Mesothelial cell of epicardium (in vitro differentiated cells): Measurements from ENCODE around the gene KMT2D. TPM values are rescaled to one million over a fixed set of nuclear protein-coding genes. Genes with fewer than 3 reads are reported as not detected.

Experiments used
- DNase-seq, 2 experiments: peaks; one replicate each; pipeline ENCODE4 v3.0.0; 2021; ENCODE audit warnings: low spot score in 2 of 2; ENCODE audit not compliant: unreplicated experiment in 2 of 2
- H3K27ac Mint-ChIP-seq: 2 replicates; pipeline ENCODE4 v1.8.0; 2021; ENCODE audit warnings: mixed read lengths
- H3K27me3 Mint-ChIP-seq: 2 replicates; pipeline ENCODE4 v1.8.0; 2021; ENCODE audit warnings: low read depth, mixed read lengths
- H3K36me3 Mint-ChIP-seq: 2 replicates; pipeline ENCODE4 v1.8.0; 2021; ENCODE audit warnings: mixed read lengths
- H3K4me1 Mint-ChIP-seq: 2 replicates; pipeline ENCODE4 v1.8.0; 2021; ENCODE audit warnings: mixed read lengths
- H3K4me3 Mint-ChIP-seq: 2 replicates; pipeline ENCODE4 v1.8.0; 2021; ENCODE audit warnings: mild to moderate bottlenecking, moderate library complexity, mixed read lengths
- H3K9me3 Mint-ChIP-seq: 2 replicates; pipeline ENCODE4 v1.8.0; 2021; ENCODE audit warnings: mixed read lengths
- CTCF ChIP-seq: fragments of 200-600 bp; sonication (generic); IDR thresholded peaks from one replicate; pipeline ENCODE4 v1.5.0; 2021; ENCODE audit warnings: antibody characterized with exemption; ENCODE audit not compliant: unreplicated experiment
- total RNA-seq: library from RNA; stranded (reverse); gene quantifications from 3 replicates; pipeline ENCODE4 v1.2.1, GENCODE V29; 2021

KMT2D gene
- total RNA-seq, 1 donor from 2014 or later: 136 TPM

DNA sequence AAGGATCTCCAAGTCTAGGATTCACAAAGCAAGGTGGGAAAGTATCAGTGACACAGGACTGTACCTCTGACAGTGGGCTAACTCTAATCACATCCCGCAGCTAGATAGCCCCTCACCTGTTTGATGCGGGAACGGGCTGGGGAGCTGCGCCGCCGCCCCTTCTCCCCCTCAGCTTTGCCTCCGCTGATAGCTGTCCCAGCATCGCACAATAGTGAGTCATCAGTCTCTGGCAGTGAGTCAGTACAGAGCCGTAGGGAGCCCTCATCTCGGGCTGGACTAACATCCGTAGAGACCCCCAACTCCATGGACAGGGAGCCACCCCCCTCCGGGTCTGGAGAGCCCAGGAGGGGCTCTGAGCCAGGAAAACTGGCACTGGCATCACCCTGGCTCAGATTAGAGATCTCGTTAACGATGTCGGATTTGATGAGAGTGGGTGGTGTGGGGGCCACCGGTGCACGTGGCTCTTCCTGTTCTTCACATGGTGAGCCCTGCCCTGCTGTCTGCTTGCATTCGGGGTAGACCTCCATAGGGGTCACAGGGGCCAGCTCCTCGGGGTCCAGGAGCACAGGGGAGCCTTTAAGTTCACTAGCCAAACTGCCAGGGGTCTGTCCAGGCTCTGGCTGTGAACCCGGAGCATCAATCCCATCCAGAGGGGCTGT lies 10.9 kb downstream of the KMT2D start:
- no peak for DNase-seq
- Mint-ChIP-seq H3K27me3 (no peaks in the 10 kb centered on the region), H3K27ac (no peak overlapping the region), H3K36me3 (peaks cover 52% of the 10 kb centered on the region), H3K9me3 (no peaks in the 10 kb centered on the region), H3K4me3 (no peak overlapping the region), H3K4me1 (no peaks in the 10 kb centered on the region)
- TF ChIP-seq CTCF: no peak

GRCh38 chr12:49048953-49049352 lies 11.6 kb downstream of the KMT2D start:
- Mint-ChIP-seq H3K27me3 (no peaks in the 10 kb centered on the region), H3K9me3 (no peaks in the 10 kb centered on the region), H3K36me3 (peaks cover 57% of the 10 kb centered on the region), H3K27ac (no peak overlapping the region), H3K4me3 (no peak overlapping the region), H3K4me1 (no peaks in the 10 kb centered on the region)
- TF ChIP-seq CTCF: no peak
- DNase-seq: no peak

- Mint-ChIP-seq H3K27ac (no peak overlapping the region), H3K36me3 (peaks cover 56% of the 10 kb centered on the region), H3K27me3 (no peaks in the 10 kb centered on the region), H3K4me3 (no peak overlapping the region), H3K4me1 (no peaks in the 10 kb centered on the region), H3K9me3 (no peaks in the 10 kb centered on the region)
- no peak for DNase-seq
- TF ChIP-seq CTCF: no peak
These were observed 14.3 kb downstream of the KMT2D start for GRCh38 chr12:49046129-49046895.

DNA sequence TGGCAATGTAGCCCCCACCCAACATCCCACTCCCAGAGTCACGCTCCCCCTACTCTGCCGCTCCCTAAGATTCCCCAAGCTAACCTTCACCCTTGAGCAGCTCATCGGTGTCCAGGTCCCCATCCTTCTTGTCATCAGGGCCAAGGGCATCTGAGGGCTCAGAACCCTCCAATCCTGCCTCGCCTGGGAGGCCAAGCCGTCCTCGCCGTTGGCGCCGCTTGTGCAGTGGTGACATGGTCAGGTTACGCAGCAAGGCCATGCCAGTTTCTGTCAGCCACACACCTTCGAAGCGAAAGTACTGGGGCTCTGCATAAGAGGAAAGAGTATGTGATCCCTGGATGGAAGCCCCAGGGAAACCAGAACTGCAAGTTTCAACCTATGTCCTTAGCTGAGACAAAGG lies 15.9 kb downstream of the KMT2D start:
- Mint-ChIP-seq H3K27ac (no peak overlapping the region), H3K4me3 (no peak overlapping the region), H3K4me1 (no peaks in the 10 kb centered on the region), H3K9me3 (no peaks in the 10 kb centered on the region), H3K27me3 (no peaks in the 10 kb centered on the region), H3K36me3 (peaks cover 51% of the 10 kb centered on the region)
- no peak for TF ChIP-seq CTCF
- no peak for DNase-seq

DNA sequence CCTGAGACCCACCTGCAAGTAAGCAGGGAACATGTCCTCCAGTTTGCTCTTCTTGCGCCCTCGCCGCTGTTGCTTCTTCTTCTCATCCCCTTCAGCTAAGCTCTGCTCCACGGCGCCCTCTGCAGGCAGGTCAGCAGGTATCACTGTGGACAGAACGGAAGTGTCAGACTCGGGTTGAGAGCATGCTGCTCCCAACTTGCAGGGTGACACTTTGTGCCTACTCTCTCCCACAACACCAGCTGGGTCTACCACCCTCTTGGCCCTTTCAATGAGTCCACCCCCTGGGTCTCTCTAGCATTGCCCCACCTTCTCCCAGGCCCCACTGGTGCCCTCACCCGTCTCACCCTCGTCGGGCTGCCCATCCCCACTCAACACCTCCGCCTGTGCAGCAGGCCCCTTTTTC lies 16.7 kb downstream of the KMT2D start:
- TF ChIP-seq CTCF: peak; percentile 51
- H3K27ac Mint-ChIP-seq: no peak overlapping the region
- no peaks in the 10 kb centered on the region for H3K27me3 Mint-ChIP-seq
- H3K36me3 Mint-ChIP-seq: peaks cover 49% of the 10 kb centered on the region
- H3K4me3 Mint-ChIP-seq: no peak overlapping the region
- DNase-seq: peak in 1 of 2 experiments; percentile 57
- no peaks in the 10 kb centered on the region for H3K9me3 Mint-ChIP-seq
- no peaks in the 10 kb centered on the region for H3K4me1 Mint-ChIP-seq
